Measurements from ENCODE around the gene PI4KA. TPM values are rescaled to one million over a fixed set of nuclear protein-coding genes. Genes with fewer than 3 reads are reported as not detected.
A peak's percentile ranks its signal among the peaks of the same experiment; 100 is the strongest.
"Not testable (repeated sequence)": the region's sequence is repeated elsewhere in the genome, so short reads cannot be mapped to it uniquely, and the experiment has no call there.

Gene PI4KA
- total RNA-seq, 1 donor from 2014 or later = 24.1 TPM

DNA sequence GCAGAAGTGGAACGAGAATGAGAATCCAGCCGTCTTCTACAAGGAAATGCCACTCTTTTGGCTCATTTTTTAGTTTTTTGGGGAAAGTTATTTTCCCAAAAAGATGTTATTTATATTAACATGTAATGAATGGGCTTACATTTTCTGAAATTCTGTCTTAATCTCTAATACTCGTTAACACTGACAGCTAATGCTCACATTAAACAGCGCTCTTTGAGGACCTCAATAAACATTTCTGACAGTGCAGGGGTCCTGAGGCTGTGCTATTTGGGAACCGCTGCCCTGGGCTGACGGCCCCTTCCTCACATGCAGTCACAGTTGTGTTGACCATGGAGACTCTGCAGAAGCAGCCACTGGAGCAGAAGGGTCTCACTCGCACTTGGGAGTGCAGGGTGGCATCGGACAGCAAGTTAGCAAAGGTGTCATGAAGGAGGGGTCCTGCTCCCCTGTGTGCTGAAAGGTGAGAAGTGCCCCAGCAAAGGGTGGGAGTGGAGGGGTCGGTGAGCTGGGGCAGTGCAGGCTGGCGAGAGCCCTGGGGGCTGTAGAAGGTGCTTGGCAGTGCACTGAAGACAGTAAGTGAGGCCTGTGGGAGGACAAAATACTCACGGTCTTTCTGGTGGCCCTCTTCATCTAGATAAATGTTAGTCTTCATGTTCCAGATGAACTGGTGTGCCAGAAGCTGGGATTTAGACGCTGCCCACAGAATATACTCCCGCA is 137.8 kb downstream of the PI4KA start:
- no peak for DNase-seq (ENCODE audit: low read depth)
- TF ChIP-seq, protein P1, sequence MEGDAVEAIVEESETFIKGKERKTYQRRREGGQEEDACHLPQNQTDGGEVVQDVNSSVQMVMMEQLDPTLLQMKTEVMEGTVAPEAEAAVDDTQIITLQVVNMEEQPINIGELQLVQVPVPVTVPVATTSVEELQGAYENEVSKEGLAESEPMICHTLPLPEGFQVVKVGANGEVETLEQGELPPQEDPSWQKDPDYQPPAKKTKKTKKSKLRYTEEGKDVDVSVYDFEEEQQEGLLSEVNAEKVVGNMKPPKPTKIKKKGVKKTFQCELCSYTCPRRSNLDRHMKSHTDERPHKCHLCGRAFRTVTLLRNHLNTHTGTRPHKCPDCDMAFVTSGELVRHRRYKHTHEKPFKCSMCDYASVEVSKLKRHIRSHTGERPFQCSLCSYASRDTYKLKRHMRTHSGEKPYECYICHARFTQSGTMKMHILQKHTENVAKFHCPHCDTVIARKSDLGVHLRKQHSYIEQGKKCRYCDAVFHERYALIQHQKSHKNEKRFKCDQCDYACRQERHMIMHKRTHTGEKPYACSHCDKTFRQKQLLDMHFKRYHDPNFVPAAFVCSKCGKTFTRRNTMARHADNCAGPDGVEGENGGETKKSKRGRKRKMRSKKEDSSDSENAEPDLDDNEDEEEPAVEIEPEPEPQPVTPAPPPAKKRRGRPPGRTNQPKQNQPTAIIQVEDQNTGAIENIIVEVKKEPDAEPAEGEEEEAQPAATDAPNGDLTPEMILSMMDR (conservative IDR thresholded peaks at IDR 0.05; ENCODE audit: low read depth, low read length) = no peak

GRCh38 chr22:20718727-20719126 is 139.9 kb downstream of the PI4KA start:
- not testable (repeated sequence) for H3K4me3 ChIP-seq (ENCODE audit: low read depth, low read length); DNase-seq (ENCODE audit: low read depth)

More for the DNA sequence above, 137.8 kb downstream of the PI4KA start:
- no peak overlapping the region for H3K4me3 ChIP-seq (ENCODE audit: low read depth, low read length)

DNA sequence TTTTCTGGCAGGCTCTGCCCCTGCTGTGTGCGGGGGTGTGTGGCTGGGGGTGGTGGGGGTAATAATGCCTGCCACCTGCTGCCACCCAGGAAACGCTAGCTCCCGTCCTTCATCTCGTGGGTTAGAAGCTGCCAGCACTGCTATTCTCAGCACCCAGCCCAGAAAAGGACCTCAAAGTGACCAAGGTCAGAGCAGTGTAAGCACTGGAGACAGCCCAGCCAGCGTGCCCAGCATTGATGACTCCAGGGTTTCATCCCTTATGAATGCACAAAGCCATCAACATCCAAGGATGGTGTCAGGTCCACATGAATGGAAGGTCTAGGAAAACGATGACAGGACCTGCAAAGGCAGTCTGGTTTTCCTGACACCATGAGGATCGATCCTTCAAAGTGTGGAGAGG is 140.6 kb downstream of the PI4KA start:
- DNase-seq (ENCODE audit: low read depth); H3K4me3 ChIP-seq (ENCODE audit: low read depth, low read length): not testable (repeated sequence)

DNA sequence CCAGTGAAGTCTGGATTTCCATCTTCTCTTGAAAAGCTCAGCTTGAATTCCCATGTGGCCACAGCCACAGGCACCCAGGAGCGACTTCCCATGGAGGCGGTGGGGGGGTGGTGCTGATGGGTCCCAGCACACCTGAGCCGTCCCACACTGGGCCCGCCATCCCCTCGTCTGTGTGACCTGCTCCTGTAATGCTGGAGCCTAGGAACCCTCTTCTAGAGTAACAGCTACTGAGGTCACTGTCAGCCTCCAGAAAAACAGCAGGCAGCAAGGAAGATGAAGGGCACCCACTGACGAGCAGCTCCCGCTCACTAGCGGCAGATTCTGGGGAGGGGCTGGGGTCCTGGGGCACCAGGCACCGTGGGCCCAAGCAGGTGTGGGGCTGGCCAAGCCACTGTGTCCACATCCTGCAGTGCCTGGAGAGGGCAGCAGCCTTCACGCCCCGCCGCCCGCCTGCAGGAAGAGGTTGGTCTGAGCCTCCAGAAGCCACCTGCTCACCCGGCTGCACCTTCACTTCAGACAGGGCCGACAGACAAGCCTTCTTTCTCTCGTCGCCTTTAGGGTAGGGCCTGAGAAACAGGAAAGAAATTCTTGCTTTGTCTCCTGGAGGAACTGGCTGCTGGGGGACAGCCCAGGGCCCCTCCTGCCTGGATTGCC is 141.3 kb downstream of the PI4KA start:
- H3K4me3 ChIP-seq (ENCODE audit: low read depth, low read length); DNase-seq (ENCODE audit: low read depth): not testable (repeated sequence)

DNA sequence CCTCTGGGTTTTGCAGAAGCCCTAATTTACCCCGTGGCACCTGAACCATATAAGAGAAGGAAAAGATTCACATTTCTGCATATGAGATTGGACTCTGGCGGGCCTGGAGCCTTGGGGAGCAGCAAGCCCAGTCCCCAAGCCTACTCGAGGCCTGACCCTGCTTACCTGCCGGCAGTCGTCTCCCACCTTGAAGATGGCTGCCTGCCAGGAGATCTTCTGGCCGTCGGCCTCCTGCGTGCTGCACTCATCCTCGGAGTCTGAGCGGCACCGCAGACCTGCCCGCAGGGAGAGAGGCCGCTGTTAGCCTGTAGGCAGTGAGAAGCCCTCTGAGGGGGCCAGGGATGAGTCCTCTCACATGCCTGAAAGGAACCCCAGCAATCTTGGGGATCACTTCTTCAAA is 145.5 kb downstream of the PI4KA start:
- H3K4me3 ChIP-seq (ENCODE audit: low read depth, low read length); DNase-seq (ENCODE audit: low read depth): not testable (repeated sequence)

DNA sequence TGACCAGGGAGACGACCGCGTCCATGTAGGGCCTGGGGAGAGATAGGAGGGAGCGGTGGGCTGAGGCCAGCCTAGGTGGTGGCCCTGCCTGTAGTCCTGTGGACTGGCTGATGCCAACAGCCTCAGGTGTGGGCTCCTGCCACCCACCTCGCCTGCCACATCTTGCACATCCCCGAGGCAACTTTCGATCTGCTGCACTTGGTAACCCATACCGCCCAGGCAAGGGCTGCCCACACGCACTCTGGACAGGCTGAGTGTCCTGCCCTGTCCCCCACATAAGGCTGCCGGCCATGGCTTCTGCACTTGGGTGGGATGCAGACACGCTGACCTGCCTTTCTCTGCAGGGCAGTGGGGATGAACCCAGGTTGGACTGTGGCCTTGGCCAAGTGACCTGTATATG is 148.6 kb downstream of the PI4KA start:
- not testable (repeated sequence) for DNase-seq (ENCODE audit: low read depth); H3K4me3 ChIP-seq (ENCODE audit: low read depth, low read length)

- DNase-seq (ENCODE audit: low read depth); H3K4me3 ChIP-seq (ENCODE audit: low read depth, low read length): not testable (repeated sequence)
Observed at GRCh38 chr22:20707549-20708118, 151.0 kb downstream of the PI4KA start.

GRCh38 chr22:20703816-20704609 is 154.6 kb downstream of the PI4KA start:
- H3K4me3 ChIP-seq (ENCODE audit: low read depth, low read length) = peak overlapping the region; percentile 36
- not testable (repeated sequence) for DNase-seq (ENCODE audit: low read depth)

DNA sequence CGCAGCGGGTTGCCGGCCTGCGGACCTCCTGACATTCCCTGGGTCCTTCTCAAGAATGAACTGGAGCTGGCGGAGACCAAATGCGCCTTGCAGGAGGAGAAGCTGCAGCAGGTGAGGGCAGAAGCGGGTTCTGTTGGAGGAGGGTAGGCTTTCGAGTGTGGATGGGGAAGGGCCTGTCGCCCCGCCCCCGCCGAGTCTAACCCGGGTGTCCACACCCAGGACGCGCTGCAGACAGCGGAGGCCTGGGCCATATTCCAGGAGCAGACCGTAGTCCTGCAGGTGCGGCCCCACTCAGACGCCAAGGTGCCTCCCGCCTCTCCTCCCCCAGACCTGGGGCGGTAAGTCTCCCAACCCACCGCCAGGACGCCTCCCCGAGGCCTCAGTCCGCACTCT is 155.2 kb downstream of the PI4KA start:
- not testable (repeated sequence) for DNase-seq (ENCODE audit: low read depth)
- peak overlapping the region; percentile 36 for H3K4me3 ChIP-seq (ENCODE audit: low read depth, low read length)

DNA sequence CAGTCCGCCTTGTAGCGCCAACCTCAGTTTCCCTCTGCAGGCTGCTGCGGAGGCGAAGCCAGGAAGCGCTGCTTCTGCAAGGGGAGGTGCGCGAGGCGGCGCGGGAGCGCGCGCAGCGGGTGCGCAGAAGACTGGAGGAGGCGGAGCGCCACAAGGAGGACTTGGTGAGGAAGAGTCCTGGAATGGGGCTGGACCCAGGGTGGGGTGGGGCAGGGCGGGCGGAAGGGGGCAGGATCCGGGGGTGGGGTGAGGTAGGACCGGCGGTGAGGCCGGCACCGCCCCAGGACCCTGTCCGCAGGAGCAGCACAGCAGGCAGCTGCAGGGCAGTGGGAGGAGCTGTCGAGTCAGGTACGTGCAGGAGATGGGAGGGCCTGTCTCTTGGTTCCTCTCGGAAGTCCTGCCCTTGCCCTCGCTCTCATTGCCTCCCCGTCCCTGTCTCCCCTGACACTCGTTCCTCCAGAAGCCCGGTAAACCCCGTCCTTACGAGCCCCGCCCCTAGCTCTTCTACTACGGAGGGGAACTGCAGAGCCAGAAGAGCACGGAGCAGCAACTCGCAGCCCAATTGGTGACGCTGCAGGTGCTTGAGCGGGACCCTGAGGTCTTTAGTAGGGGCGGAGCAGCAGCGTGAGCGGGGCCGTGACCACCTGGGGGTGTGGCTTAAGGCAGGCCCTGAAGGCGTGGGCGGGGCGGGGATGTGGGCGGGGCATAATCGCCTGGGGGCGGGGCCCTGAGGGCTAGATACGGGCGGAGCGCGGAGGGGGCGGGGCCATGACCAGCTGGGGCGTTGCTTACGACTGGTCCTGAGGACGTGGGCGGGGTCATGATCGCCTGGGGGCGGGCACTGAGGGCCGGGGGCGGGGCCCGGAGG is 155.8 kb downstream of the PI4KA start:
- peak; percentile 33 for DNase-seq (ENCODE audit: low read depth)
- peak overlapping the region; percentile 59 for H3K4me3 ChIP-seq (ENCODE audit: low read depth, low read length)

- not testable (repeated sequence) for DNase-seq (ENCODE audit: low read depth)
- peak overlapping the region; percentile 59 for H3K4me3 ChIP-seq (ENCODE audit: low read depth, low read length)
Observed at GRCh38 chr22:20702175-20702545, 156.5 kb downstream of the PI4KA start.

GRCh38 chr22:20701680-20702136 is 156.9 kb downstream of the PI4KA start:
- DNase-seq (ENCODE audit: low read depth) = not testable (repeated sequence)
- H3K4me3 ChIP-seq (ENCODE audit: low read depth, low read length) = peak overlapping the region; percentile 59

DNA sequence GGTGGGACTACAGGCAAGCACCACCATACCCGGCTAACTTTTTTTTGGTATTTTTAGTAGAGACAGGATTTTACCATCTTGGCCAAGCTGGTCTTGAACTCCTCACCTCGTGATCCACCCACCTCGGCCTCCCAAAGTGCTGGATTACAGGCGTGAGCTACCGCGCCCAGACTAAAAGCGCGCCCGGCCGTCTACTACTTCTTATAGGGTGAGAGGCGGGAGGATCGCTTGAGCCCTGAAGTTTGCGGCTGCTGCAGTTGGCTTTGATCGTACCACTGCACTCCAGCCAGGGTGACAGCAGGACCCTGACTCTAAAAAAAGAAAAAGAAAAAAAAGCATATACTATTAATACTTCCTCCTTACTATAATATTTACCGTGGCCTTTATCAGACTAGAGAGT is 158.3 kb downstream of the PI4KA start:
- H3K4me3 ChIP-seq (ENCODE audit: low read depth, low read length); DNase-seq (ENCODE audit: low read depth): not testable (repeated sequence)

DNA sequence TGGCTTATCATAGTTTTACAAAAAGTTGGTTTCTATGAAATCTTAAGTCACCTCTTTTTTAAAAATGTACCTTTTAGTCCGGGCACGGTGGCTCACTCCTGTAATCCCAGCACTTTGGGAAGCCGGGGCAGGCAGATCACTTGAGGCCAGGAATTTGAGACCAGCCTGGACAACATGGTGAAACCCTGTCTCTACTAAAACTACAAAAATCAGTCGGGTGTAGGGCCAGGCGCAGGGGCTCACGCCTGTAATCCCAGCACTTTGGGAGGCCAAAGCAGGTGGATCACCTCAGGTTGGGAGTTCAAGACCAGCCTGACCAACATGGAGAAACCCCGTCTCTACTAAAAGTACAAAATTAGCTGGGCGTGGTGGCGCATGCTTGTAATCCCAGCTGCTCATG is 158.8 kb downstream of the PI4KA start:
- not testable (repeated sequence) for DNase-seq (ENCODE audit: low read depth)

More for the DNA sequence above, 158.8 kb downstream of the PI4KA start:
- H3K4me3 ChIP-seq (ENCODE audit: low read depth, low read length) = not testable (repeated sequence)
